Keratinocyte (primary cell): ENCODE results near the gene CD2AP. TPM values are rescaled to one million over a fixed set of nuclear protein-coding genes. Genes with fewer than 3 reads are reported as not detected.

Experiments used
- DNase-seq: peaks from one replicate; pipeline ENCODE4 v3.0.0-alpha.2; 2011; ENCODE audit warnings: low read depth, missing footprints, low spot score
- FAIRE-seq: peaks from 2 replicates; lab custom pipeline; 2011; peaks lifted over from hg19 to GRCh38; lab: Jason Lieb, UNC
- H2AFZ ChIP-seq: 2 replicates; pipeline ENCODE4 v1.6.0; 2012; ENCODE audit warnings: low read length, control low read depth, inconsistent platforms; ENCODE audit not compliant: control insufficient read depth
- H3K27ac ChIP-seq: 2 replicates; pipeline ENCODE4 v1.5.1; 2011; ENCODE audit warnings: low read length; ENCODE audit not compliant: control insufficient read depth, insufficient read depth
- H3K27me3 ChIP-seq: 3 replicates; pipeline ENCODE4 v1.6.0; 2011; ENCODE audit warnings: low read length; ENCODE audit not compliant: control insufficient read depth, insufficient read depth; ENCODE audit errors: extremely low read depth
- H3K36me3 ChIP-seq, 2 experiments: 2 replicates in 1 of 2; 3 replicates in 1 of 2; pipeline ENCODE4 v1.5.1; 2011; ENCODE audit warnings: low read length in 2 of 2, mild to moderate bottlenecking in 1 of 2; ENCODE audit not compliant: control insufficient read depth in 2 of 2, insufficient read depth in 2 of 2; ENCODE audit errors: extremely low read depth in 1 of 2
- H3K4me1 ChIP-seq: 3 replicates; pipeline ENCODE4 v1.5.1; 2011; ENCODE audit warnings: low read length; ENCODE audit not compliant: control insufficient read depth, insufficient read depth; ENCODE audit errors: extremely low read depth
- H3K4me2 ChIP-seq: 3 replicates; pipeline ENCODE4 v1.6.0; 2011; ENCODE audit warnings: low read depth, low read length; ENCODE audit not compliant: control insufficient read depth, insufficient read depth; ENCODE audit errors: extremely low read depth
- H3K4me3 ChIP-seq, 3 experiments: fragments of 200-600 bp in 1 of 3; sonication (generic) in 1 of 3; 2 replicates in 2 of 3; 3 replicates in 1 of 3; pipeline ENCODE4 v1.5.1; 2011 to 2016; ENCODE audit warnings: low read length in 3 of 3, mild to moderate bottlenecking in 3 of 3, control low read depth in 2 of 3, inconsistent platforms in 1 of 3, low read depth in 1 of 3, mixed read lengths in 1 of 3, mixed run types in 1 of 3, moderate library complexity in 1 of 3; ENCODE audit not compliant: control insufficient read depth in 2 of 3, insufficient read depth in 2 of 3; ENCODE audit errors: extremely low read depth in 1 of 3
- H3K79me2 ChIP-seq: 2 replicates; pipeline ENCODE4 v1.6.0; 2012; ENCODE audit warnings: low read length; ENCODE audit not compliant: control insufficient read depth, insufficient read depth
- H3K9ac ChIP-seq: 3 replicates; pipeline ENCODE4 v1.6.0; 2011; ENCODE audit warnings: low read length; ENCODE audit not compliant: control insufficient read depth, insufficient read depth; ENCODE audit errors: extremely low read depth
- H3K9me1 ChIP-seq: 3 replicates; pipeline ENCODE4 v1.6.0; 2011; ENCODE audit warnings: low read length; ENCODE audit not compliant: control insufficient read depth, insufficient read depth; ENCODE audit errors: extremely low read depth
- H3K9me3 ChIP-seq: 2 replicates; pipeline ENCODE4 v1.5.1; 2012; ENCODE audit warnings: low read depth, low read length; ENCODE audit not compliant: control insufficient read depth
- H4K20me1 ChIP-seq: 3 replicates; pipeline ENCODE4 v1.6.0; 2011; ENCODE audit warnings: low read length; ENCODE audit not compliant: control insufficient read depth, insufficient read depth; ENCODE audit errors: extremely low read depth
- CTCF ChIP-seq, 3 experiments: IDR thresholded peaks in 1 of 3; conservative IDR thresholded peaks in 1 of 3; optimal IDR thresholded peaks in 1 of 3; 2 replicates in 2 of 3; 3 replicates in 1 of 3; pipeline versions ENCODE3 to v1.5.1; 2011; ENCODE audit warnings: low read length in 3 of 3, mild to moderate bottlenecking in 3 of 3, moderate library complexity in 2 of 3, control low read depth in 1 of 3, inconsistent platforms in 1 of 3; ENCODE audit not compliant: insufficient read depth in 2 of 3; ENCODE audit errors: extremely low read depth in 1 of 3
- EZH2 ChIP-seq: IDR thresholded peaks from one replicate; pipeline ENCODE4 v1.6.1; 2012; ENCODE audit warnings: inconsistent platforms, mild to moderate bottlenecking, low read length, moderate library complexity
- dilution Hi-C: fragments of 300-500 bp; cut with MboI; formaldehyde crosslinking; loops from one replicate; pipeline ENCODE4 v1.7.0; 2020; ENCODE audit warnings: low sequenced_read_pairs; ENCODE audit not compliant: extremely low pct_ligation_motif_present
- polyA plus RNA-seq, 5 experiments: library from polyadenylated mRNA; depleted of rRNA in 3 of 5; stranded (reverse) in 3 of 5; stranded (forward) in 1 of 5; unstranded in 1 of 5; fragments of >200 nt; gene quantifications; 1 replicate in 1 of 5; 2 replicates in 3 of 5; 3 replicates in 1 of 5; pipeline versions ENCODE4 v1.2.1 to v1.2.3, GENCODE V29; 2011 to 2012; ENCODE audit warnings: missing spikeins in 2 of 5, low read depth in 1 of 5, low replicate concordance in 1 of 5

CD2AP gene
- polyA plus RNA-seq, 1 donor (not counting 4 experiments of a cell fraction or from before 2014, with no cell fraction given), result 23.9 TPM

DNA sequence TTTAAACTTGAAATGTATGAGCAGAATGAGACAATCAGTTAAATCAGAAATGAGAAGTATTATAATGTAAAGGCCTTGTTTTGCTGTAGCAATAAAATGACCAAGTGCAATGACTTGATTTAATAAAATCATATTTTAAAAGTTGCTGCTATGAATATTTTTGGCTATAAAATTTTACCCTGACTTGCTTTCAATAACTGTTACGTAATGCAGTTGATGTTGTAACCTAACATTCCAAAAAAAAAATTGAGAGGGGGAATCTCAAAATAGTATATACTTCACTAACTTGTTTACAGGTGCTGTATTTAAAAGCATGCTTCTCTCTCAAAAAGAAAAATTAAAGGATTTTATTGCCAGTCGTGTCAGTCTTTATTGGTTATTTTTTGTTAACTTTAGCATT lies 149.2 kb downstream of the CD2AP start:
- H3K27ac ChIP-seq, result no peak overlapping the region
- no peaks in the 10 kb centered on the region for H3K9me3 ChIP-seq
- no peak for TF ChIP-seq CTCF (optimal IDR thresholded peaks at IDR 0.05 in 1 of 3, IDR thresholded peaks at IDR 0.05 in 1 of 3, conservative IDR thresholded peaks at IDR 0.05 in 1 of 3; ENCODE audit: extremely low read depth in 1 of 3, insufficient read depth in 2 of 3, low read length in 3 of 3)
- no peak for TF ChIP-seq EZH2
- no peaks in the 10 kb centered on the region for H3K27me3 ChIP-seq
- peaks cover 3% of the 10 kb centered on the region for H3K4me1 ChIP-seq
- dilution Hi-C loops, result no loop called here
- no peaks in the 10 kb centered on the region for H3K79me2 ChIP-seq
- no peaks in the 10 kb centered on the region for H3K9me1 ChIP-seq
- no peak overlapping the region for H3K4me2 ChIP-seq
- no peak overlapping the region for H3K4me3 ChIP-seq
- H2AFZ ChIP-seq, result no peak overlapping the region
- no peak overlapping the region for H3K9ac ChIP-seq
- H4K20me1 ChIP-seq, result no peaks in the 10 kb centered on the region
- FAIRE-seq (no peak), DNase-seq (no peak)
- H3K36me3 ChIP-seq, result peaks cover 0 to 9% of the 10 kb centered on the region in 2 experiments

DNA sequence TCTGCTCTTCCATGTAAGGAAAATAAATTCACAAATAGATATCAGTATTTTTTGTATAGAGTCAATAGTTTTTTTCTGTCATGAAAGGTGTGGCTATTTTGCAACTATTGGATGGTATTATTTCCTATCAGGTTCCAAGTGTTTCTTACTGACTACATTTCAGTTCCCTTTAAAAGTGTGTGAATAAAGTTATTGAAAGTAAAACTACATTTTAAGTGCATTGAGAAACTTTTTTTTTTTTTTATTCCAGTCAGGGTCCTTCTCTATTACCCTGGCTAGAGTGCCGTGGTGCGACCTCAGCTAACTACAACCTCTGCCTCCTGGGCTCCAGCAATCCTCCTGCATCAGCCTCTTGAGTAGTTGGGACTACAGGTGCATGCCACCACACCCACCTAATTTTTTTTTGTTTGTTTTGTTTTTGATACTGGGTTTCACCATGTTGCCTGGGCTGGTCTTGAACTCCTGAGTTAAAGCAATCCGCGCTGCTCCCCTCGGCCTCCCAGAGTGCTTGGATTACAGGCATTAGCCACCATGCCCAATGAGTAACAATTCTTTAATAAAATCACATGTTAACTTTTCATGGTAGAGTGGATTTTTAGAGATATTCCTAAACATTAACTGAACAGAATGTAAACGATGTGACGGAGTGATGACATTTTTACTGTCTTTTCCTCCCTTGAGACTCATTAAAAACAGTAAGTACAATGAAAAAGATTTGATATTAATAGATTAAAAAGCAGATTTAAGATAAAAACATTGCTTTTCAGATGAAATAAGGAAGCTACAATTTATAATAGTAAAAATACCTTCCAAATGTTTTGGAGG lies 151.1 kb downstream of the CD2AP start:
- H3K4me2 ChIP-seq, result no peak overlapping the region
- H3K27ac ChIP-seq, result no peak overlapping the region
- H3K36me3 ChIP-seq, result peaks cover 0 to 2% of the 10 kb centered on the region in 2 experiments
- no peaks in the 10 kb centered on the region for H4K20me1 ChIP-seq
- dilution Hi-C loops, result no loop called here
- no peak overlapping the region for H2AFZ ChIP-seq
- TF ChIP-seq EZH2 (no peak), CTCF (optimal IDR thresholded peaks at IDR 0.05 in 1 of 3, IDR thresholded peaks at IDR 0.05 in 1 of 3, conservative IDR thresholded peaks at IDR 0.05 in 1 of 3; ENCODE audit: extremely low read depth in 1 of 3, insufficient read depth in 2 of 3, low read length in 3 of 3) (no peak)
- no peak overlapping the region for H3K4me3 ChIP-seq
- H3K9me1 ChIP-seq, result no peaks in the 10 kb centered on the region
- no peak overlapping the region for H3K9ac ChIP-seq
- FAIRE-seq, result no peak
- H3K79me2 ChIP-seq, result no peaks in the 10 kb centered on the region
- no peaks in the 10 kb centered on the region for H3K4me1 ChIP-seq
- no peaks in the 10 kb centered on the region for H3K27me3 ChIP-seq
- no peak for DNase-seq
- H3K9me3 ChIP-seq, result no peaks in the 10 kb centered on the region
